Naive B cell (primary cell): ENCODE measurements around the gene DQX1. TPM values are rescaled to one million over a fixed set of nuclear protein-coding genes. Genes with fewer than 3 reads are reported as not detected.
"Not testable (repeated sequence)": the region's sequence is repeated elsewhere in the genome, so short reads cannot be mapped to it uniquely, and the experiment has no call there.

Experiments used
- ATAC-seq, 2 donors: fragments of 150-1000 bp; cut with Tn5 transposase; 2 replicates each; pipeline ENCODE4 v1.10.0; 2021; ENCODE audit warnings: low read depth in 2 of 2, mild to moderate bottlenecking in 2 of 2, moderate library complexity in 2 of 2
- DNase-seq: peaks from one replicate; pipeline ENCODE4 v3.0.0; 2022
- H3K27ac Mint-ChIP-seq, 6 donors: one replicate each; pipeline ENCODE4 v1.8.0; 2020 to 2022; ENCODE audit warnings: mild to moderate bottlenecking in 6 of 6, mixed read lengths in 6 of 6, moderate library complexity in 5 of 6, inconsistent platforms in 2 of 6
- H3K27me3 Mint-ChIP-seq, 3 donors: one replicate each; pipeline ENCODE4 v1.8.0; 2021 to 2022; ENCODE audit warnings: mixed read lengths in 3 of 3, mild to moderate bottlenecking in 1 of 3
- H3K36me3 Mint-ChIP-seq, 2 donors: one replicate each; pipeline ENCODE4 v1.8.0; 2020 to 2022; ENCODE audit warnings: mixed read lengths in 2 of 2, inconsistent platforms in 1 of 2, mild to moderate bottlenecking in 1 of 2
- H3K4me1 Mint-ChIP-seq, 3 donors: one replicate each; pipeline ENCODE4 v1.8.0; 2020 to 2022; ENCODE audit warnings: mixed read lengths in 3 of 3, inconsistent platforms in 1 of 3, mild to moderate bottlenecking in 1 of 3, moderate library complexity in 1 of 3
- H3K4me3 Mint-ChIP-seq, 8 donors: one replicate each; pipeline ENCODE4 v1.8.0; 2020 to 2022; ENCODE audit warnings: mild to moderate bottlenecking in 8 of 8, mixed read lengths in 8 of 8, moderate library complexity in 8 of 8, inconsistent platforms in 2 of 8
- H3K9me3 Mint-ChIP-seq, 7 donors: one replicate each; pipeline ENCODE4 v1.8.0; 2020 to 2022; ENCODE audit warnings: mixed read lengths in 7 of 7, mild to moderate bottlenecking in 5 of 7, inconsistent platforms in 2 of 7, moderate library complexity in 1 of 7
- polyA plus RNA-seq, 6 donors: library from polyadenylated mRNA; unstranded; fragments of 300-500 nt; fragmentation: Illumina TruSeq; gene quantifications; one replicate each; pipeline ENCODE4 v1.2.3, GENCODE V29; 2021; ENCODE audit warnings: low read depth in 6 of 6

Gene DQX1
- polyA plus RNA-seq, 6 donors from 2014 or later = not detected

DNA sequence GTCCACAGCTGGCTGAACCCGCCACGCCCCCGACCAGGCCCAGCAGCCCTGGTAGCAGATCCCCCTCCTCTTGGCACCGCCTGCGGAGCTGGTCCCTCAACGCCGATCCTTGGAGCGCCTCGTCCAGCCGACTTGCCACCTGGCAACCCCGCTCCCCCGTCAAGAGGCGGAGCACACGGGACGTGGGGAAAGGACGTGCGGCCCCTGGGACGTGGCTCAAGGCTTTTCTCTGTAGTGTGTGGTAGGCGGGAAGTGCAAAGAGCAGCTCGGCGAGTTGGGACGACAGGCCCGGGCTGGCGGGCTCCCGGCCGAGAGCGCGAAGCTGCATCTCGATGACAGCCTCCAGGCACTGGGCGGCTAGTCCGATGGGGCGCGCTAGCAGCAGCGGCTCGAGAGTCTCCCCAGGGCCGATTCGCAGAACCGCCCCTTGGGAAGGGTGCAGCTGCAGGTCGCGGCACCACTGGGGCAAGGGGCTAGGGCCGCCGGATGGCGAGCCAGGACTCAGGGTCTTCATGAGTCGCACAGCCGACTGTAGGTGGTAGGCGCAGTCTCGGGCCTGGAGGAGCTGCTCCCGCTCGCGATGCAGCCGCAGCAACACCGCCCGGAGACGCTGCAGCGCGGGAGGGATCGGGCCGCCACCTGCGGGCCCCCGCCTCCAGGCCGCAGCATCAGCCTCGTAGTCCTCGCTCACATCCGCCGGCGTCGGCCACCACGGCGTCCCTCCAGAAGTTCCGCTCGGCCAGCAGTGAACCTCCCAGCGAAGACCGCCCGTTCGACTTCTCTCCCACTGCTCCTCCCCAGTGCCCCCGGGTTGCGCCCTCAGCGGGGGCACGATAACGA, 43.9 kb downstream of the DQX1 start:
- H3K4me1 Mint-ChIP-seq = peaks cover 28 to 39% (median 34%) of the 10 kb centered on the region in 3 donors
- ATAC-seq = peak; percentile 40 to 46

DNA sequence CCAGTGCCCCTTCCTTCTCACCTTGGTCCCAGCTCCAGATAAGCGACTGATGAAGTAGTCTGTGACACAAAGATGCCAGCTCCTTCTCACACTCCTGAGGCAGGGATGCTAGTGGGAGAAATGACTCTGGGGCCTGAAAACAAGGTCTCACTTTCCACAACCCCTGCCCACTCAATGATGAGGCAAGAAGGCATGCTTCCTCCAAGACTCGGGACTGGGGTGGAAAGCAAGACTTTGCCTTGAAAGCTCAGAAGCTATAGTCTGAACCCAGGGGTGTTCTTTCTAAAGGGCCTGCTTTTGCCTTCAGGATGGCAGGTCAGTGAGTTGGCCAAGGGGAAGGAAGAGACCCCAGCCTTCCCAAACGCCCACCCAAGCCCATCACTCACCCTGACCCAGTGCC, 44.6 kb downstream of the DQX1 start:
- DNase-seq (no peak), ATAC-seq (no peak)
- Mint-ChIP-seq H3K9me3 (no peaks in the 10 kb centered on the region), H3K27me3 (no peaks in the 10 kb centered on the region), H3K27ac (peak overlapping the region in 2 of 6 donors; percentile 38 to 44), H3K4me1 (peaks cover 22 to 39% (median 29%) of the 10 kb centered on the region in 3 donors), H3K36me3 (peaks cover 0 to 5% of the 10 kb centered on the region in 2 donors), H3K4me3 (peak overlapping the region; percentile 95 to 100 (median 100))

More for the DNA sequence above, 43.9 kb downstream of the DQX1 start:
- H3K27me3 Mint-ChIP-seq = no peaks in the 10 kb centered on the region
- no peaks in the 10 kb centered on the region for H3K9me3 Mint-ChIP-seq
- DNase-seq = no peak
- peak overlapping the region; percentile 95 to 100 (median 98) for H3K27ac Mint-ChIP-seq
- peak overlapping the region; percentile 95 to 100 (median 100) for H3K4me3 Mint-ChIP-seq
- H3K36me3 Mint-ChIP-seq = peaks cover 0 to 12% of the 10 kb centered on the region in 2 donors

GRCh38 chr2:74474899-74475298, 51.1 kb downstream of the DQX1 start:
- Mint-ChIP-seq H3K36me3 (peaks cover 0 to 17% of the 10 kb centered on the region in 2 donors), H3K4me3 (peak overlapping the region in 2 of 8 donors; percentile 37 to 92), H3K27ac (peak overlapping the region in 1 of 6 donors; percentile 18)

DNA sequence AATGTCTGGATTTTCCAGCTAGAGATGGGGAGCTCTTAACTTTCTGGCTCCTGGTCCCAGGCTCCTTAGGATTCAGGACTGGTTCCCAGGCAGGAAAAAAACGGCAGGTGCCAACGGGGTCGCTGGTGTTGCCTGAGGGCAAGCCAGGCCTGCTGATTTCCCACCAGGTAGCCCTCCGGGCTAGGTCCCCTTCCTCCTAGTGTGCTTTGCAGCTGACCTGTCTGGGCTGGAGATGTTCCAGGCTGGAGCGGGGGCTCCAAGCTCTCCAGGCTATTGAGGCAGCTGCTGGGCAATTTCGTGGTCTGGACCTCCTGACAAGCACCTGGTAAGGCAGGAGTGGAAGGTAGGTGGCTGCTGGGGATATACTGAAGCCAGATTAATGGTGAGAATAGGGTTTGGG, 51.5 kb downstream of the DQX1 start:
- H3K36me3 Mint-ChIP-seq = peaks cover 0 to 17% of the 10 kb centered on the region in 2 donors
- peaks cover 21 to 31% (median 21%) of the 10 kb centered on the region in 3 donors for H3K4me1 Mint-ChIP-seq
- H3K9me3 Mint-ChIP-seq = no peaks in the 10 kb centered on the region
- H3K27ac Mint-ChIP-seq = peak overlapping the region in 1 of 6 donors; percentile 18
- H3K27me3 Mint-ChIP-seq = no peaks in the 10 kb centered on the region
- H3K4me3 Mint-ChIP-seq = peak overlapping the region in 2 of 8 donors; percentile 12 to 92
- ATAC-seq (no peak), DNase-seq (no peak)

More at GRCh38 chr2:74474899-74475298, 51.1 kb downstream of the DQX1 start:
- H3K4me1 Mint-ChIP-seq = peaks cover 19 to 31% (median 20%) of the 10 kb centered on the region in 3 donors
- H3K9me3 Mint-ChIP-seq = no peaks in the 10 kb centered on the region
- no peak for DNase-seq
- no peaks in the 10 kb centered on the region for H3K27me3 Mint-ChIP-seq
- no peak for ATAC-seq

DNA sequence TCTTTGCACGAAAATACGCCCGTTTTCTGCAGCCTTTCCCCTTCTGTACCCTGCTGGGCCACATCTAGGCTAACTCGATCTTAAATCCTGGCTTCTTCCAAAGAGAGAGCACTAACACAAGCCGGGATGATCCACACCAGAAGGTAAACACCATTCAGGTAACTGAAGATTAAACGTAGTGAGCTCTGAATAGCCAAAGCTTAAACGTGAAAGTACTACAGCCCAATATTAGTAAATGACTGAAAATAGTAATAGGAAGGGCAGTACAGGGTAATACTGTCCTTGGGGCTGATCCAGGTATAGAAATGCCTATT, 53.1 kb downstream of the DQX1 start:
- no peak for DNase-seq

GRCh38 chr2:74472086-74472944, 53.7 kb downstream of the DQX1 start, which contains the start of gene MRPL53:
MRPL53 (minus strand) TSS chr2:74472680; CDS start chr2:74472660, 20 bp downstream.
- peak within 1 kb of the TSS; percentile 96 to 98 (median 98) for H3K27ac Mint-ChIP-seq
- no peaks in the 10 kb centered on the region for H3K9me3 Mint-ChIP-seq
- DNase-seq = peak; percentile 91
- peaks cover 21 to 27% (median 21%) of the 10 kb centered on the region in 3 donors for H3K4me1 Mint-ChIP-seq
- H3K36me3 Mint-ChIP-seq = peaks cover 0 to 17% of the 10 kb centered on the region in 2 donors
- H3K4me3 Mint-ChIP-seq = peak within 1 kb of the TSS; percentile 92 to 98 (median 97)
- ATAC-seq = peak; percentile 95 to 97
- H3K27me3 Mint-ChIP-seq = no peaks in the 10 kb centered on the region

More for the DNA sequence above, 53.1 kb downstream of the DQX1 start:
- H3K4me3 Mint-ChIP-seq = peak overlapping the region; percentile 92 to 98 (median 97)
- peaks cover 0 to 17% of the 10 kb centered on the region in 2 donors for H3K36me3 Mint-ChIP-seq
- no peaks in the 10 kb centered on the region for H3K27me3 Mint-ChIP-seq
- H3K4me1 Mint-ChIP-seq = peaks cover 21 to 31% (median 21%) of the 10 kb centered on the region in 3 donors
- peak overlapping the region; percentile 96 to 98 (median 98) for H3K27ac Mint-ChIP-seq
- ATAC-seq = no peak
- no peaks in the 10 kb centered on the region for H3K9me3 Mint-ChIP-seq

DNA sequence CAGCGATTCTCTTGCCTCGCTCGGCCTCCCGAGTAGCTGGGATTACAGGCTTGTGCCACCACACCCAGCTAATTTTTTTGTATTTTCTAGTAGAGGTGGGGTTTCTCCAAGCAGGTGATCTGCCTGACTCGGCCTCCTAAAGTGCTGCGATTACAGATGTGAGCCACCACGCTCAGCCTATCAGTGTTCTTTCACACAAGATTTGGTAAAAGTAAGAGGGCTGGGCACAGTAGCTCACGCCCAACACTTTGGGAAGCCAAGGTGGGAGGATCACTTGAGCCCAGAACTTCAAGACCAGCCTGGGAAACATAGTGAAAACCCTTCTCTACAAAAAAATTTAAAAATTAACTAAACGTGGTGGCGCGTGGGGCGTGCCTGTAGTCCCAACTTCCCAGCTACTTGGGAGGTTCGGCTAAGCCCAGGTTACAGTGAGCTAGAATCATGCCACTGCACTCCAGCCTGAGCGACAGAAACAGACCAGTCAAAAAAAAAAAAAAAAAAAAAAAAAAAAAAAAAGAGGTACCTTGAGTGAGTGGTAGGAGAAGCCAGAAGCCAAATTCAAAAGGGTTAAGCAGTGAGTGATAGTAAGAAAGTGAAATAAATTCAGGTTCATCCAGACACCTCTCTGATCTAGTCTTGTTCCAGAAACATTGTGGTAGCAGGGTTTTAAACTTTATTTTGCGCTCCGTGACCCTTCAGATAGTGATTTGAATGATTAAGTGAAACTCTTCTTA, 54.5 kb downstream of the DQX1 start:
- ATAC-seq (no peak), DNase-seq (no peak)
- H3K36me3 Mint-ChIP-seq = peaks cover 0 to 17% of the 10 kb centered on the region in 2 donors
- H3K27ac Mint-ChIP-seq = peak overlapping the region; percentile 96 to 98 (median 98)
- H3K9me3 Mint-ChIP-seq = no peaks in the 10 kb centered on the region
- H3K27me3 Mint-ChIP-seq = no peaks in the 10 kb centered on the region
- peaks cover 21 to 27% (median 21%) of the 10 kb centered on the region in 3 donors for H3K4me1 Mint-ChIP-seq
- H3K4me3 Mint-ChIP-seq = peak overlapping the region; percentile 92 to 98 (median 97)

GRCh38 chr2:74470742-74471141, 55.3 kb downstream of the DQX1 start:
- Mint-ChIP-seq H3K4me3 (peak overlapping the region; percentile 47 to 92 (median 68)), H3K4me1 (peaks cover 21 to 28% (median 22%) of the 10 kb centered on the region in 3 donors), H3K27ac (peak overlapping the region in 5 of 6 donors; percentile 20 to 85 (median 54)), H3K36me3 (peaks cover 0 to 17% of the 10 kb centered on the region in 2 donors)
- H3K27me3 Mint-ChIP-seq, H3K9me3 Mint-ChIP-seq, ATAC-seq, DNase-seq: not testable (repeated sequence)

Other genes with a start within 250 kb of the DQX1 start
- gene SLC4A5, start 182.8 kb downstream of the DQX1 start, polyA plus RNA-seq = under 1 TPM in 3 of 6 donors, not detected in 3; 0.44 to 0.82 (median 0.70) TPM
- 10 to 100 TPM; 43.0 to 91.1 (median 60.2) TPM for gene DCTN1, start 145.9 kb downstream of the DQX1 start, polyA plus RNA-seq
- 1 to 10 TPM; 3.7 to 8.8 (median 7.6) TPM for gene C2orf81, start 104.6 kb downstream of the DQX1 start, polyA plus RNA-seq
- gene WDR54, start 104.5 kb downstream of the DQX1 start, polyA plus RNA-seq = 10 to 100 TPM; 40.8 to 79.4 (median 47.8) TPM
- gene RTKN, start 84.3 kb downstream of the DQX1 start, polyA plus RNA-seq = 1 to 10 TPM in 4 of 6 donors, under 1 TPM in 1, not detected in 1; 0.97 to 2.1 (median 1.7) TPM
- 10 to 100 TPM in 2 of 6 donors, 1 to 10 TPM in 4; 5.5 to 16.5 (median 8.3) TPM for gene INO80B, start 71.1 kb downstream of the DQX1 start, polyA plus RNA-seq
- gene WBP1, start 67.8 kb downstream of the DQX1 start, polyA plus RNA-seq = 10 to 100 TPM; 30.0 to 46.1 (median 41.3) TPM
- gene MOGS, start 60.8 kb downstream of the DQX1 start, polyA plus RNA-seq = 10 to 100 TPM; 26.6 to 42.1 (median 34.5) TPM
- gene MRPL53, start 53.6 kb downstream of the DQX1 start, polyA plus RNA-seq = 100 to 1,000 TPM in 5 of 6 donors, 10 to 100 TPM in 1; 76.6 to 172 (median 136) TPM
- gene CCDC142, start 43.2 kb downstream of the DQX1 start, polyA plus RNA-seq = 10 to 100 TPM in 4 of 6 donors, 1 to 10 TPM in 2; 5.9 to 25.9 (median 12.0) TPM
- gene TTC31, start 43.1 kb downstream of the DQX1 start, polyA plus RNA-seq = 10 to 100 TPM; 20.7 to 31.8 (median 25.6) TPM
- gene LBX2, start 26.6 kb downstream of the DQX1 start, polyA plus RNA-seq = not detected
- 10 to 100 TPM in 5 of 6 donors, 1 to 10 TPM in 1; 8.9 to 17.0 (median 14.1) TPM for gene PCGF1, start 18.5 kb downstream of the DQX1 start, polyA plus RNA-seq
- not detected for gene TLX2, start 11.8 kb downstream of the DQX1 start, polyA plus RNA-seq
- 100 to 1,000 TPM in 3 of 6 donors, 10 to 100 TPM in 3; 83.3 to 155 (median 99.9) TPM for gene AUP1, start 3.5 kb upstream of the DQX1 start, polyA plus RNA-seq
- gene HTRA2, start 3.7 kb upstream of the DQX1 start, polyA plus RNA-seq = 10 to 100 TPM; 33.0 to 52.0 (median 44.7) TPM
- gene LOXL3, start 27.7 kb upstream of the DQX1 start, polyA plus RNA-seq = under 1 TPM in 2 of 6 donors, not detected in 4; 0.25 to 0.29 TPM
- 10 to 100 TPM; 21.2 to 44.1 (median 34.3) TPM for gene DOK1, start 28.5 kb upstream of the DQX1 start, polyA plus RNA-seq
- gene M1AP, start 122.1 kb upstream of the DQX1 start, polyA plus RNA-seq = not detected
- 1 to 10 TPM; 4.3 to 8.5 (median 5.4) TPM for gene SEMA4F, start 128.0 kb upstream of the DQX1 start, polyA plus RNA-seq